ENCODE results near the gene LIG4. TPM values are rescaled to one million over a fixed set of nuclear protein-coding genes. Genes with fewer than 3 reads are reported as not detected.

LIG4 gene
- total and polyA plus RNA-seq, 9 of the 15 experiments (the other 6 are each of a cell fraction or from before 2014, with no cell fraction given), result 1.5 to 7.8 (median 5.1) TPM

GRCh38 chr13:108218044-108218974, 3.0 kb upstream of the LIG4 start, which contains the start of gene ABHD13 (continued):
- TF ChIP-seq HCFC1 (IDR thresholded peaks at IDR 0.05; ENCODE audit: low read depth, low read length) (peak; percentile 65), CCNT2 (IDR thresholded peaks at IDR 0.05; ENCODE audit: borderline replicate concordance, extremely low read depth, insufficient read length, low read depth, low read length) (peak; percentile 19), ZNF518B (CRISPR knock-in tag; IDR thresholded peaks at IDR 0.05) (no peak), ERF (CRISPR knock-in tag; IDR thresholded peaks at IDR 0.05) (no peak), PCBP1 (IDR thresholded peaks at IDR 0.05; ENCODE audit: low read depth, low read length, poor library complexity, severe bottlenecking) (peak; percentile 81), RFX1 (IDR thresholded peaks at IDR 0.05) (no peak), MAFK (IDR thresholded peaks at IDR 0.05; ENCODE audit: low read length) (no peak), KLF1 (tag; IDR thresholded peaks at IDR 0.05) (no peak), YBX1 (IDR thresholded peaks at IDR 0.05) (no peak)
